GM21825 (cell line): ENCODE data around the gene MAN1A1.

Experiments used
- ATAC-seq: cut with Tn5 transposase; IDR thresholded peaks from one replicate; pipeline ENCODE4 v1.9.1; 2021; ENCODE audit warnings: mild to moderate bottlenecking, moderate library complexity; ENCODE audit not compliant: unreplicated experiment

The MAN1A1 gene

GRCh38 chr6:119204719-119205118 lies 144.8 kb downstream of the MAN1A1 start:
- ATAC-seq, result no peak

- ATAC-seq, result no peak
Observed at GRCh38 chr6:119201480-119201879, 148.1 kb downstream of the MAN1A1 start.

- ATAC-seq, result no peak
Observed at GRCh38 chr6:119200512-119201175, 148.9 kb downstream of the MAN1A1 start.

GRCh38 chr6:119197271-119197670 lies 152.3 kb downstream of the MAN1A1 start:
- no peak for ATAC-seq

GRCh38 chr6:119196715-119197114 lies 152.8 kb downstream of the MAN1A1 start:
- no peak for ATAC-seq

- no peak for ATAC-seq
Observed at GRCh38 chr6:119195848-119196247, 153.7 kb downstream of the MAN1A1 start.

GRCh38 chr6:119195204-119195603 lies 154.4 kb downstream of the MAN1A1 start:
- no peak for ATAC-seq

- no peak for ATAC-seq
Observed at GRCh38 chr6:119193707-119194106, 155.9 kb downstream of the MAN1A1 start.

GRCh38 chr6:119192200-119192599 lies 157.4 kb downstream of the MAN1A1 start:
- ATAC-seq, result no peak

- no peak for ATAC-seq
Observed at GRCh38 chr6:119190176-119190575, 159.4 kb downstream of the MAN1A1 start.

GRCh38 chr6:119189498-119189897 lies 160.1 kb downstream of the MAN1A1 start:
- ATAC-seq, result no peak

GRCh38 chr6:119187596-119187995 lies 162.0 kb downstream of the MAN1A1 start:
- ATAC-seq, result no peak

GRCh38 chr6:119186490-119186889 lies 163.1 kb downstream of the MAN1A1 start:
- ATAC-seq, result no peak

GRCh38 chr6:119184008-119184648 lies 165.4 kb downstream of the MAN1A1 start:
- no peak for ATAC-seq

GRCh38 chr6:119183457-119183856 lies 166.1 kb downstream of the MAN1A1 start:
- ATAC-seq, result no peak

GRCh38 chr6:119182875-119183274 lies 166.7 kb downstream of the MAN1A1 start:
- no peak for ATAC-seq

- no peak for ATAC-seq
Observed at GRCh38 chr6:119182216-119182803, 167.3 kb downstream of the MAN1A1 start.

- no peak for ATAC-seq
Observed at GRCh38 chr6:119181046-119181445, 168.5 kb downstream of the MAN1A1 start.

GRCh38 chr6:119179842-119180241 lies 169.7 kb downstream of the MAN1A1 start:
- no peak for ATAC-seq

- ATAC-seq, result no peak
Observed at GRCh38 chr6:119179062-119179461, 170.5 kb downstream of the MAN1A1 start.

GRCh38 chr6:119176445-119176844 lies 173.1 kb downstream of the MAN1A1 start:
- ATAC-seq, result no peak
